ENCODE data around the gene LCA5. TPM values are rescaled to one million over a fixed set of nuclear protein-coding genes. Genes with fewer than 3 reads are reported as not detected.

The LCA5 gene
- total RNA-seq, 2 experiments from 2014 or later = not detected

- Mint-ChIP-seq H3K27me3 (no peaks in the 10 kb centered on the region), H3K4me3 (no peak overlapping the region), H3K9me3 (no peaks in the 10 kb centered on the region), H3K4me1 (ENCODE audit: low read depth) (no peaks in the 10 kb centered on the region), H3K27ac (no peak overlapping the region), H3K36me3 (ENCODE audit: low read depth) (no peaks in the 10 kb centered on the region)
- POLR2A ChIA-PET = no interaction called here
- Histone ChIP-seq H3K27me3 (ENCODE audit: control insufficient read depth in 1 of 2, insufficient read depth in 2 of 2, low read length in 2 of 2) (peaks cover 0 to 4% of the 10 kb centered on the region in 2 experiments), H3K9me3 (ENCODE audit: control insufficient read depth in 1 of 2, insufficient read depth in 1 of 2, low read length in 2 of 2) (no peaks in the 10 kb centered on the region), H3K4me3 (ENCODE audit: low read length) (no peak overlapping the region), H3K27ac (ENCODE audit: low read depth in 1 of 2, low read length in 2 of 2) (no peak overlapping the region), H3K36me3 (ENCODE audit: insufficient read depth, low read length) (no peaks in the 10 kb centered on the region), H3K4me1 (ENCODE audit: insufficient read depth, low read length) (no peaks in the 10 kb centered on the region)
- no peak for ATAC-seq (ENCODE audit: poor library complexity)
- intact Hi-C loops (cut with DNase I, micrococcal nuclease) = no loop called here
- no peak for TF ChIP-seq CTCF (IDR thresholded peaks at IDR 0.05)
- no peak for DNase-seq
- CTCF ChIA-PET = no interaction called here
These were observed 14.2 kb upstream of the LCA5 start for GRCh38 chr6:79551401-79551800.

DNA sequence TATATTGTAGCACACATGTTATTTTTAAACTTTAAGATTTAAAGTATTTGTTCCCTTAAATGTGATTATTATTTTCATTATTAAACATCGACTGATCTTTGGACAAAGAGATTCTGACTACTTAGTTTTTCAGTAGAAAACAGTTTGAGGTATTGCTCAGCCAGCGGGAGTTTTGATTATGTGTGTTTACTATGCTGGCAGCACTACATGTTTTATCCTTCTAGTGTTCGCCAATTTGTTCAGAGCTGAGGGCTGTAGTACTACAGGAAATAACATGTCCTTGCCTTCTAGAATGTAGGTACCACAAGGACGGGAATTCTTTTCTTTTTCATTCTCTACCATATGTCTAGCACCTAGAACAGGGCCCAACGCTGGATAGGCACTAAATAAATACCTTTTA, 11.1 kb upstream of the LCA5 start:
- no peak overlapping the region for H3K27ac Mint-ChIP-seq
- H3K4me1 Mint-ChIP-seq (ENCODE audit: low read depth) = no peaks in the 10 kb centered on the region
- ChIA-PET CTCF (no interaction called here), POLR2A (no interaction called here)
- intact Hi-C loops (cut with DNase I, micrococcal nuclease) = no loop called here
- DNase-seq (no peak), ATAC-seq (ENCODE audit: poor library complexity) (no peak)
- no peaks in the 10 kb centered on the region for H3K9me3 Mint-ChIP-seq
- Histone ChIP-seq H3K36me3 (ENCODE audit: insufficient read depth, low read length) (no peaks in the 10 kb centered on the region), H3K9me3 (ENCODE audit: control insufficient read depth in 1 of 2, insufficient read depth in 1 of 2, low read length in 2 of 2) (no peaks in the 10 kb centered on the region), H3K27ac (ENCODE audit: low read depth in 1 of 2, low read length in 2 of 2) (no peak overlapping the region), H3K27me3 (ENCODE audit: control insufficient read depth in 1 of 2, insufficient read depth in 2 of 2, low read length in 2 of 2) (peaks cover 0 to 4% of the 10 kb centered on the region in 2 experiments), H3K4me3 (ENCODE audit: low read length) (no peak overlapping the region), H3K4me1 (ENCODE audit: insufficient read depth, low read length) (no peaks in the 10 kb centered on the region)
- no peak overlapping the region for H3K4me3 Mint-ChIP-seq
- H3K27me3 Mint-ChIP-seq = no peaks in the 10 kb centered on the region
- H3K36me3 Mint-ChIP-seq (ENCODE audit: low read depth) = no peaks in the 10 kb centered on the region
- TF ChIP-seq CTCF (IDR thresholded peaks at IDR 0.05) = no peak

GRCh38 chr6:79546186-79546585, 9.0 kb upstream of the LCA5 start:
- H3K36me3 Mint-ChIP-seq (ENCODE audit: low read depth) = no peaks in the 10 kb centered on the region
- H3K27ac Mint-ChIP-seq = no peak overlapping the region
- ChIA-PET POLR2A (interaction anchor here (0.6 kb wide), 1 partner anchor 328 kb away, joined by 4 read pairs; no protein-coding TSS in a partner anchor), CTCF (no interaction called here)
- no peak overlapping the region for H3K4me3 Mint-ChIP-seq
- H3K4me3 ChIP-seq (ENCODE audit: low read length) = no peak overlapping the region
- TF ChIP-seq CTCF (IDR thresholded peaks at IDR 0.05) = no peak
- no peaks in the 10 kb centered on the region for H3K4me1 ChIP-seq (ENCODE audit: insufficient read depth, low read length)
- DNase-seq (no peak), ATAC-seq (ENCODE audit: poor library complexity) (no peak)
- H3K27me3 Mint-ChIP-seq = no peaks in the 10 kb centered on the region
- no peaks in the 10 kb centered on the region for H3K9me3 ChIP-seq (ENCODE audit: control insufficient read depth in 1 of 2, insufficient read depth in 1 of 2, low read length in 2 of 2)
- intact Hi-C loops (cut with DNase I, micrococcal nuclease) = no loop called here
- no peaks in the 10 kb centered on the region for H3K9me3 Mint-ChIP-seq
- H3K4me1 Mint-ChIP-seq (ENCODE audit: low read depth) = no peaks in the 10 kb centered on the region
- H3K36me3 ChIP-seq (ENCODE audit: insufficient read depth, low read length) = no peaks in the 10 kb centered on the region
- H3K27ac ChIP-seq (ENCODE audit: low read depth in 1 of 2, low read length in 2 of 2) = no peak overlapping the region
- peaks cover 0 to 4% of the 10 kb centered on the region in 2 experiments for H3K27me3 ChIP-seq (ENCODE audit: control insufficient read depth in 1 of 2, insufficient read depth in 2 of 2, low read length in 2 of 2)

All from CD4-positive, alpha-beta T cell (primary cell).